Hippocampal formation (tissue), 2 donors: ENCODE data around the gene DLG2.

Experiments used
- DNase-seq, 2 donors: peaks; one replicate each; lab custom pipeline; 2025; lab: John Stamatoyannopoulos, UW

DLG2 gene

DNA sequence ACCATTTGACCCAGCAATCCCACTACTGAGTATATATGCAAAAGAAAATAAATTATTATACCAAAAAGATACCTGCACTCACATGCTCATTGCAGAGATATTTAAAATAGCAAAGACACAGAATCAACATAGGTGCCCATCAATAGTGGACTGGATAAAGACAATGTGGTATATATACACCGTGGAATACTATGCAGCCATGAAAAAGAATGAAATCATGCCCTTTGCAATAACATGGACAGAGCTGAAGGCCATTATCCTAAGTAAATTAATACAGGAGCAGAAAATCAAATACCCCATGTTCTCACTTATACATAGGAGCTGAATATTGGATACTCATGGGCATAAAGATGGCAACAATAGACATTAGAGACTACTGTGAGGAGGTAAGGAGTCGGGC lies 68.7 kb downstream of the DLG2 start:
- no peak for DNase-seq

DNA sequence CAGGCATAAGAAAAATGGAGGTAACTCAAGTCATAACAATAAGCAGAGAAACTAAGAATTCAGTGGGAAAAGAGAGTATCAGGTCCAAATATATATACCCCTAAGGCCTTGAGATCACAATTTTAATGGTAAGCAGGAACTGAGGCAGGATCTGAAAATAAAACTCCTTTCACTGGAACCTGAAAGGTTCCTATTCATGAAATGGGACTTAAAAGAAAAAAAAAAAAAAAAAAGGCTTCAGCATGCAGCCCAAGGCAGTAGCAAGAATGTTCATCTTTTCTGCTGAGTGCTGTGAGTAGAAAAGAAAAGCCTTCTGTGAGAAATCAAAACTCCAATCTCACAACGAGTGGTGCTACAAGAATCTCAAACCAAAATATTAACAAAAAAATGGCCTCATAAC lies 75.3 kb downstream of the DLG2 start:
- no peak for DNase-seq

DNA sequence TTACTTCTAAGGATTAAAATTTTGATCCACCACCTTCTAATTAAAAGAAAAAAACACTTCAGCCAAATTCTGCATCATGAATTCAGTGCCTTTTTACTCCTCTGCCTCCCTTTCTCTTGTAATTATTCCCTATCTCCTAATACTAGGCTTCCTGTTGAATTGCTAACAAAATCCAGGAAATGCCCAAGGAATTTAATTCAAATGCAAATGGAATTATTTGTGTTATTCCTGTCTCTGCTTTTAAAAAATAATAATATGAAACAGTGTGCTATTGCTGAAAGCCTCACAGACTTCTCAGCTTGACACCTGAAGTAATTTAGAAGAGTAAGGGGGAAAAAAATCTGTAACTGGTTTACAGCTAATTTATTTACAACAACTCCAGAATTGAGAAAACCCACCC lies 85.5 kb downstream of the DLG2 start:
- DNase-seq = no peak

DNA sequence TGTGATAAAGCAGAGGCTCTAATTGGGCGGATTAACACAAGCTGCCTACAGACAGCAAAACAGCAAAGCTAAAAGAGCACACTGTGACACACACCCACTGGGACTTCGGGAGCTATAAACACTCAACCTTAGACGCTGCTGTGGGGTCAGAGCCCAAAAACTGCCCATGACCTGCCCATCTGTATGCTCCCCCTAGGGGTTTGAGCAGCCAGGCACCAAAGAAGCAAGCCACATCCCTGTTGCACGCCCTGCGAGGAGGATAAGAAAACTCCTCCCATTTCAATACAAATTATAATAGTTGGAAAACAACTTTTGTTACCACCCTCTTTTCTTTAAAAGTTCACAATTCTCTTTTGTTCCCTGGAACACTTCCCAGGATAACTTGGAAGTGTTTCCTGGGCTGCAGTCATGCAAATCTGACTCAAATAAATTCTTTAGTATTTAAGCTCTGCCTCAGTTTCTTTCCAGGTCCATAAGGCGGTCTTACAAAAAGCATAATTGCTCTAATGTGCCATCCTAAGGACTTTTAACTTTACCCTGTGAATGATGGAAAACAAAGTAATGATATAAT lies 86.4 kb downstream of the DLG2 start:
- DNase-seq = peak in 1 of 2 donors; percentile 31

DNA sequence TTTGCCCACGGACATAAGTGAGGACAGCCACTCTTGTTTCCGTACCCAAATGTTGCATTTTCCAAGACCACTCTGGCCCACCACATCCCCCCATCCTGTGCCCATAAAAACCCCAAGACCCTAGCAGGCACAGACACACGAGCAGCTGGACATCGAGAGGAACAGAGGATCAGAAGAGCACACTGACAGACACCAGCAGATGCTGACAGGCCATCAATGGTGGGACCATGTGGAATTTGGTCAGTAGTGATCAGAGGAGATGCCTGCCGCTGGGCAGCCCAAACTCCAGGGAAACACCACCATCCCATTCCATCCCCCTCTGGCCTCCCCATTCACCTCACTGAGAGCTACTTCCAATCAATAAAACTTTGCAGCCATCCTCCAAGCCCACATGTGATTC lies 87.0 kb downstream of the DLG2 start:
- DNase-seq = no peak

DNA sequence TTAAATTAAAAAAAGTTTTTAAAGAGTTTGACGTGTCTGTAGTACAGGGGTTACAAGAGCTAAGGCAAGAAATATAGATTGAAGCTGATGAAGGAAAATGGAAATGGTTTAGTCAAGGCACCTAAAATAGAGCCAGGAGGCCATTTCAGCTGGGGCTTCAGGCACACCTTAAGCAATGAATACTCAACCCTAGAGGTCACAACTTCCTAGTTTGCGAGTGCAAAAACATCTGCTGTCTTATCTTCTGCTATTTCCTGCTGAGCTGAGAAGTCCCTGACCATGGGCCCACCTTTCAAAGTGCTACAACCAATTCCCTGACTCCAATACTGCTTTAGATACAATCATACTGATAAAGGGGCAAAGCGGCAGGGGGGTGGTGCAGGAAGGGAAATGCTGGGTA lies 87.4 kb downstream of the DLG2 start:
- no peak for DNase-seq

DNA sequence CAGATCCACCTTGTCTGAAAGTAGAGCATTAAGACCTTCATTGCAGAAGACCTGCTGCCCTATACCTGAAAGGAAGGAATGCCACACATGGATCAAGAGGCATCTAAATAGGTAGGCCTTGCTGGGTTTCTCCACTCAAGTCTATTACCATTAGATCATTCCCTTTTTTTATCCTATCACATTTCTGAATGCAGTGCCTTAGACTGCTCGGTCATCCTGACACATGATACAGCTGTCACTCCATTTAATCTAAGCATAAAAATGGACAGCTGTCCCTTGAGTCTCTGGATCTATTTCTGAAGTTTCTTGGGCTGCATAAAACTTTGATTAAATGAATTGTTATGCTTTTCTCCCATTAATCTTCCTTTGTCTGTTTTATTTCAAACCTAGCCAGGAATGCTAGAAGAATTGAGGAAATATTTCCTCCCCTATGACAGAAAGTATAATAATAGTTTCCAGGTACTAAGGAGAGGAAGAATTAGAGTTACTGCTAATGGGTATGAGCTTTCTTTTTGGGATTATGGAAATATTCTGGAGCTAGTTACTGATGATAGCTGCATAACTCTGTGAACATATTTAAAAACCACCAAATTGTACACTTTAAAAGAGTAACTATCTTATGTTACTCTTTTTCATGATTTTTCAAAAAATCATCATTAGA lies 88.0 kb downstream of the DLG2 start:
- DNase-seq = no peak

DNA sequence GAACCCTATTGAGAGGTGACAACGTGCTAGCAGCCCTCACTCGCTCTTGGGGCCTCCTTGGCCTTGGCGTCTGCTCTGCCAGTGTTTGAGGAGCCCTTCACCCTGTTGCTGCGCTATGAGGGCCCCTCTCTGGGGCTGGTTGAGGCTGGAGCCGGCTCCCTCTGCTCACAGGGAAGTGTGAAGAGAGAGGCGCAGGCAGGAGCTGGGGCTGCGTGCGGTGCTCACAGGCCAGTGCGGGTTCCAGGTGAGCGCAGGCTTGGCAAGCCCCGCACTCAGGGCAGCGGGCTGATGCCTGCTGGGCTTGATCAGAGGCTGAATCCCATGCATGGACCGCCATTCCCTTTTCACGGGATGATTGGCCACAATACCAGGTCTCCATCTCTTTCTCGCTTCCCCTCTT lies 90.7 kb downstream of the DLG2 start:
- no peak for DNase-seq

DNA sequence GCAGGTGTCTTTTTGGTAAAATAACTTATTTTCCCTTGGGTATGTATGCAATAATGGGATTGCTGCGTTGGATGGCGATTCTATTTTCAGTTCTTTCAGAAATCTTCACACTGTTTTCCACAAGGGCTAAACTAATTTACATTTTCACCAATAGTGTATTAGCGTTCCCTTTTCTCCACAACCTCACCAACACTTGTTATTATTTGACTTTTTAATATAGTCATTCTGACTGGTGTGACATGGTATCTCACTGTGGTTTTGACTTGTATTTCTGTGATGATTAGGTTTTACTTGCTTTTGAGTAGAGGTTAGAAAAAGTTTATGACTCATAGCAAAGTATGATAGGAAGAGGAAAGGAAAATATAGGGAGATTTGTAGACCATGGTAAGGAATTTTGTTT lies 92.3 kb downstream of the DLG2 start:
- no peak for DNase-seq

DNA sequence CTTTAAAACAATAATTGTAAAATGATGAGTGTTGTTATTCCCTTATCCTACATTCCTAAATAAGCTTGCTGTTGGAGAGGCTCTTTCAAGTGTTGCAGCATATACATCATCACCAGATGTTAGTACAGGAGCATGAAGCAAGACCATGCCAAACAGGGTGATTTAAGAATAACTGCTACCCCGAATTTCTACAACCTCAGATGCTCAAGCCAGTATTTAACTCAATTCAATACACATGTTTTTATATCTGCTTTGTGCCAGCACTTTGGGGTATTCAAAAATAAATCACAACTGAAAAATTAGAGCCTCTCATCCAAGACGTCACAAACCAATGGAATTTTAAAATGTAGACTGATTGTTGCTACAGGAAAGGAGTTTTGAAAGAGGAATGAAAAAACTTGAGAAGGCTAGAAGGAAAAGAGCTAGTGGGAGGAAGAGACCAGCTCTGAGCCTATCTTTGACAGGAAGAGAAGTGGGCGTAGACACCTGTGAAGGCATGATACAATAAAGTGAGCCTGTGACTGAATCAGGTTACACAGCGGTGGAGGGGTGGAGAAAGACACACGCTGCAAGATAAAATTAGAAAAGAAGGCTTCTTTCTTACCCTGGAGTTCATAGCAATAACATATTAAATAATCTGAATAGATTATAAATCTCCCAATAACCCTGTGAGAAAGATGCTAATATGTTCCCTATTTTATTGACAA lies 95.8 kb downstream of the DLG2 start:
- DNase-seq = no peak

DNA sequence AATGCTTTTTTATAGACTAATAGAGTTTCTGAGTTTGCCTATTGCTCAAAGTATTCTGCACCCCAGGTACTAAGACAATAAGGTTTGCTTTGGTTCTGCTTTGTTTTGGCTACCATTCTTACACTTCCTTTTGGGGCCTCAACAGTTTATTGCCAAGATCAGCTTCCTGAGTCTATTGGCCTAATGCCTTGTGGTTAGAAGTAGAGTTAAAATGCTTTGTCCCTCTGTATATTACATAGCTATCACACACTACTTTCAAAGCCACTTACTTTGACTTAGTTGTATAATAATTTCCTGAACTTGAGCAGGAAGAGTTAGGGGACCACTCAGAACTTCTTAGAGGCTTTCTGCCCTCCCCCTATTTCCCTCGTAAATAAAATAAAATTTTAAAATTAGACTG lies 96.5 kb downstream of the DLG2 start:
- DNase-seq = no peak

DNA sequence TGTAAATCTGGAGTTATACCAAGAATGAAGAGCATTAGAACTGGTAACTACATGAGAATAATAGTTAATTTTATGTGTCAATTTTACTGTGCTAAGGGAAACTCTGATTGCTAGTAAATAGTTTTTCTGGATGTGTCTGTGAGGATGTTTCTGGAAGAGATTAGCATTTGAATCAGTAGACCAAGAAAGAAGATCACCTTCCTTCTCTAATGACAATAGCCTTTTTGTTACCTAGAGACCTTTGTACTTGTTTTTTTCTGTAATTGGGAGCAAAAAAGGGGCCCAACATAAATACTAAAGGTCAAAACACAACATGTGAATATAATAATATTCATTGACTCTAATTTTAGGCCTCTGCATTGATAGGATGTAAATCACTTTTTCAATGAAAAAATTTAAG lies 100.6 kb downstream of the DLG2 start:
- DNase-seq = no peak

DNA sequence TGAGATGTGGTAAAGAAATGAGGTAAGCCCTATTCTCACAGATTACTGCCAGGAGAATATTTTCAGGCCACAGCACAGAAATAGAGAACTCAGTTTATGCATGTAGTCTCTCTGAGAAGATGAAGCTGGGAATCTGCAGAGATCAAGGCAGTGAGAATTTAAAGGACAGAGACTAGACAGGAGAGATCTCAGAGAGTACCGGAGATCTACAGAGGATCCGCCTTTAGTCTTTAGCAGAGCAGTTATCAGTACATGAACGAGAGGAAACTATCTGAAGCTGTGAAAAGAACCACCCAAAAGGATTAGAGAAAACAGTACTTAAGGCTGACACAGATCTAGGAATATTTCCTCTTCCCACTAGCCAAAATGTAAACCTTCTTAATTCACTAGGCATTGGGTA lies 101.5 kb downstream of the DLG2 start:
- DNase-seq = no peak

DNA sequence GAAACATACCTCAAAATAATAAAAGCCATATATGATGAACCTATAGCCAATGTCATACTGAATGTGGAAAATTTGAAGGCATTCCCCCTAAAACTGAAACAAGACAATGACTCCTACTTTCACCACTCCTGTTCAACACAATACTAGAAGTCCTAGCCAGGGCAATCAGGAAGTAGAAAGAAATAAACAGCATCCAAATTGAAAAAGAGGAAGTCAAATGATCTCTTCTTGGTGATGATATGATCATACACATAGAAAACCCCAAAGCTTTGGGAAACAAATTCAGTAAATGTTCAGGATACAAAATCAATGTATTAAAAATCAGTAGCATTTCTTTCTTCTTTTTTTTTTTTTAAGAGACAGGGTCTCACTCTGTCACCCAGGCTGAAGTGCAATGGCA lies 109.9 kb downstream of the DLG2 start:
- no peak for DNase-seq

DNA sequence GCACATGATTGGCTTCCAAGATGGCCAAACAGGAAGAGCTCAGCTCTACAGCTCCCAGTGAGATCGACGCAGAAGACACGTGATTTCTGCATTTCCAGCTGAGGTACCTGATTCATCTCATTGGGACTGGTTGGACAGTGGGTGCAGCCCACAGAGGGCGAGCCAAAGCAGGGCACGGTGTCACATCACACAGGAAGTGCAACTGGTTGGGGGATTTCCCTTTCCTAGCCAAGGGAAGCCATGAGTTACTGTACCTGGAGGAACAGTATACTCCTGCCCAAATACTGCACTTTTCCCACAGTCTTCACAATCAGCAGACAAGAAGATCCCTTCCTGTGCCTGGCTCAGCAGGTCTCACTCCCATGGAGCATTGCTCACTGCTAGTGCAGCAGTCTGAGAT lies 131.2 kb downstream of the DLG2 start:
- DNase-seq = no peak

DNA sequence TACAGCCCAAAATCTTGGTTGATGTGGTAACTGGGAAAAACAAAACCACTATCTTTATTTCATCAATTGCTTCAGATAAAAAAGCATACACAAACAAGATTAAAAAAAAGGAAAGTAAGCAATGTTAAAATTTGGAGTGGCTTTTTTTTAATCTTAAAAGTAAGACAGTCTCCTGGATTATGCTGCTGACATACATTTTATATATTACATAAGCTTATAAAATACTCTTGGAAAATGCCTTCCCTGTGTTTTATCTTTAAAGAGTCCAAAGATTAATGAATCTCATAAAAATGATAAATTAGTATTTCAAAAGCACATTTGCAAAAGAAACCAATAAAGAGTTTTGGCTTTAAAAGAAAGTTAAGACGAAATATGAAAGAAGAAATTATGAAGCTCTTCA lies 132.7 kb downstream of the DLG2 start:
- no peak for DNase-seq

DNA sequence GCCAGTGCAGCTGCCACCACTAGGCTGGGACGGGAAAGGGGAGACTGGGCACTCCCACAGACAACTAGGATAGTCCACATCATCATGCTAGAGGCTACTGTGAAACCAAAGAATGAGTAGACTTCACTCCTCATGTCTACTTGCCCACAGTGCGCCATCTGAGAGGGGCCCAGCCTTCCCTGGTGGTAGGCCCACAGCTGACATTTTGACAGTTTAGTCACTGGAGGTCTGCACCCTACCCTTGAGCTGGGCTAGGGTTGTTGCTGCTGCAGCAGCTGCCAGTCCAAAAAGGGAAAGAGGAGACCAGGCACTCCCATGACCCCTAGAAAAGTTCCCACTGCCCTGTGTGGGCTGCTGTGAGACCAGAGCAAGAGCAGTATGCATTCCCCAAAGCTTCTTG lies 141.2 kb downstream of the DLG2 start:
- no peak for DNase-seq

DNA sequence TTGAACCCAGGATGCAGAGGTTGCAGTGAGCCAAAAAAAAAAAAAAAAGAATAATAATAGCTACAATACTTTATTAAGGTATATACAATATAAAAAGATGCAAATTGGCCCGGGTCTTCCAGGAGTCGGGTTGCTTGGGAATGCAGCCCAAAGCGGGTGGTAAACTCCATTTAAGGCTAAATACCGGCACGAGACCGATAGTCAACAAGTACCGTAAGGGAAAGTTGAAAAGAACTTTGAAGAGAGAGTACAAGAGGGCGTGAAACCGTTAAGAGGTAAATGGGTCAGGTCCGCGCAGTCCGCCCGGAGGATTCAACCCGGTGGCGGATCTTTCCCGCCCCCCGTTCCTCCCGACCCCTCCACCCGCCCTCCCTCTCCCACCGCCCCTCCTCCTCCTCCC lies 143.3 kb downstream of the DLG2 start:
- no peak for DNase-seq

DNA sequence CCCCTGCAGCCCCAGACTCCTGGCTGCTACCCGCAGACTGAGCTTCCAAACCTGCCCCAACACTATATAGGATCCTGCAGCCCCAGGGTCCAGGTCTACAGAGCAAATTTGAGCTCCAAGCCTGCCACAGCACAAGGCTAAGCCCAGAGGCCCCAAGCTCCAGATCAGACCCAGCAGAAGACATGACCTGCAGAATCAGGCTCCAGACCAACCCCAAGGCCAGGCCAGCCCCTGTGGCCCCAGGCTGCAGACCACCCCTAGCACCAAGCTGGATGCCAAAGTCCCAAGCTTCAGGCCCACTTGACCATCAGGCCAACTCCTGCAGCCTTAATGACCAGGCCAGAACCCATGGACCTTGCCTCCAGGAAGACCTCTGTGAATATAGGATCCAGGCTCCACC lies 145.3 kb downstream of the DLG2 start:
- DNase-seq = no peak

DNA sequence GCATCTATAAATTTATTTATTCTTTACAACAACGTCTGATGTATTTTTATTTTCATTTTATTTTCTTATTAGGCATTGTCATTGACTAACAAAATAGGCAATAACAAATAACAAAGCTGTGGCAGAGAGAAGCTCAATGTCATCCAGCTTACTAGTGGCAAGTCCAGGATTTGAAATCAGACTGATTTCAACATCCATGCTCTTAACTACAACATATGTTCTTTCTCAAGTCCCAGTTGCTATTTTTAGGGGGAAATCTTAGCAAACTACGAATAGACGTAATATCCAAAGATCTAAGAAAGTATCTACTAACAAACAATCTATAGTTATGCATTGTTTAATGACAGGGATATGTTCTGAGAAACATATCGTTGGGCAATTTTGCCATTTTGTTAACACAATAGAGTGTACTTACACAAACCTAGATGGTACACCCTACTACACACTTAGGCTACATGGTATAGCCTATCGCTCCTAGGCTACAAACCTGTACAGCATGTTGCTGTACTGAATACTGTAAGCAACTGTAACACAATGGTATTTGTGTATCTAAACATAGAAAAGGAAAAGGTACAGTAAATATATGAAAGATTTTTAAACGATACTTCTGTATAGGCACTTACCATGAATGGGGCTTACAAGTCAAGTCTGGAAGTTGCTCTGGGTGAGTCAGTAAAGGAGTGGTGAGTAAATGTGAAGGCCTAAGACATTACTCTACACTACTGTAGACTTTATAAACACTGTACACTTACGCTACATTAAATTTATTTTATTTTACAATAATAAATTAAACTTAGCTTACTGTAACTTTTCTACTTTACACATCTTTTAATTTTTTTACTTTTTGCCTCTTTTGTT lies 151.3 kb downstream of the DLG2 start:
- DNase-seq = no peak

DNA sequence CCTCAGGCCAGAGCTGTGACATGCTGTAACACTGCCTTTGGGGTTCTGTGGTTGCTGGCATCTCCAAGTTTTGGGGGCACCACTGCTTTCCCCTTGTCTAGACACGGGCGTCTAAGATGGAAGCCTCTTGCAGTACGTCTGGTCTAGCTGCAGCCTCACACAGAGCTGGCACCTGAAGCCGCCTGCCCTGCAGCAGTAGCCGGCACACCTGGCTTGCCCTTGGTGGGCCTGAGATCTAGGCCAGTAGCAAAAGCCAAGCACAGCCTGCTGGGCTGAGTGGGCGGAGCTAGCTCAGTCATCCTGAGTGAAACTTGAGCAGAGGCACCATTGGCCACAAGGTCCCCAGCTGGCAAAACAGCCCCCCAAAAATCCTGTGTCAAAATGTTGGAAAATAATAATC lies 154.2 kb downstream of the DLG2 start:
- no peak for DNase-seq

DNA sequence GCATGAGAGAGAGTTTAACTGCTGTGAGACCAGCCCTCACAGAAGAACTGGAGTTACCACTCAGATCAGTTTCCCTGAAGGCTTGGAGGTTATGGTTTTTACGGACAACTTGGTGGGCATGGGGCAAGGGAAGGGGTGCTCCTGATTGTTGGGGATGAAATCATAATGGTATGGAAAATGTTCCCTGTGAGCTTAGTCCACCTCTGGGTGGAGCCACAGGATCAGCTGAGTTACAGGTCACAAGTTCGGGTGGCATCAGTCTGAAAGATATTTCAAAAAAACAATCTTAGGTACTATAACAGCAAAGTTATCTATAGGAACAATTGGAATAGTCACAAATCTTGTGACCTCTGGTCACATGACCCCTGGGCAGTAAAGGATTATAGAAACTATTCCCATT lies 162.9 kb downstream of the DLG2 start:
- DNase-seq = no peak

DNA sequence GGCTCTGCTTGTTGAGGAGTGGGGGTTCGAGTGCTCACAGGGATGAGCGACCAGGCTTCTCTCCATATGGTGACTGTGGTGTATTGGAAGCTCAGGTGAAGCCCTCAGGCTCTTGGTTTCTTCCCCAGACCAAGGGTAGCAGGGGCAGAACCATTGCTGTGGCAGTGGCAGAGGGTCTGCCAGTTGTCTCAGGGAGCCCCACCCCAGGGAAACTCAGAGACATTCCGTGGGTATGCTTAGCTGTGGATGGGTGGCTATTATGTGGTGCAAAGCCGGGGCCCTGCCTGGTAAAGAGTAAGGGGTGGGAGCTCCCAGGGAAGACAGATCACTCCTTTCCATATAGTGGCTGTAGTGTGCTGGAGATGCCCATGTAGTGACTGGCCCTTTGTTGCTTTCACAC lies 167.8 kb downstream of the DLG2 start:
- no peak for DNase-seq
